Hematopoietic multipotent progenitor cell treated with erythropoietin and hydrocortisone succinate and interleukin-3 and kit ligand, for 4 days (in vitro differentiated cells): ENCODE measurements around the gene FGF12.

Experiments used
- DNase-seq: peaks from one replicate; pipeline ENCODE4 v3.0.0-alpha.2; 2015

Gene FGF12

DNA sequence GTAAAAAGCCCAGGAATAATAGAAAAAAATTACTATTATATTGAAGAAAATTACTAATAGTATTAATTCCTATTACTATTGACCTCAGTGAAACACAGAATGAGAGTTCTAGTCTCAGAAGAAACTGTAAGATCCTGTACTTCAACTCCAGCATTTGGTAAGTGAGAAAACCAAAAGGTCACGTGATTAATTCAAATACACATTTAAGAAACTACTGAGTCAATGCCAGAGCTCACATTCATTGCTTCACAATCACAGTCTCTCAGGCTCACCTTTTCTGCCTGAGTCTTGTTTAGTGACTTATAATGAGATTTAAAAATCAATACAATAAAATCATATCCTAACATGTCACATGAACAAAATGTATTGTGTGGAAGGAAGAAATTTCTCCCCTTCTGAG, 556.1 kb downstream of the FGF12 start:
- no peak for DNase-seq

DNA sequence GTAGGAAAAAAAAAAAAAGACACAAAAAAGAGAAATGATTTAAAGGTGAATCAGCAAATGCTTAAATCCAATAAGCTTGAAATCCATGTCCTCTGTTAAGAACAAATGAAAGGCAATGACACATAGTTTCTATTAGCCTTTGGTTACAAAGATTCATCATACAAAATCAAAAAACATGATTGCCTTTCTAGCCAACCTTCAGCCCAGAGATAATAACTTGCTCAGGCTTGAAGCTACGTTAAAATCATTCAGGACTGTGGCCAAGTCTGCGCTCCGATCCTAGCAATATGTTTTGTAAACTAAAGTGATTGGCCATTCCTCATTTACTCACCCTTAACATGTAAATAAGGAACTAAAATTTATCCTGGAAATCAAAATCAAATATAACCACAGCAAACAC, 556.7 kb downstream of the FGF12 start:
- DNase-seq = no peak

DNA sequence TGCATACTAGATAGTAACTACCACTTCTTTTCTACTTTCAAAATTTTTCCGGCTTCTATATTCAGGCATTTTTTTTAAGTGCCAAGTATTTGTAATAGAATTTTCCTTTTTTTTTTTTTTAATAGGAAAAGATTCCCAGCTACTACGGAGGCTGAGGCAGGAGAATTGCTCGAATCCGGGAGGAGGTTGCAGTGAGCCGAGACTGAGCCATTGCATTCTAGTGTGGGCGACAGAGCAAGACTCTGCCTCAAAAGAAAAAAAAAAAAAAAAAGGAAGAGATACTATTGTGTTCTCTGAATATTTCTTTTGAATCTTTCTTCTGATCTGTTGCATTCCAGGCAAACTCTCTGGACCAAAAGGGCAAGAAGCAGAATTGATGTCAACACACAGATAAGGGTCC, 557.3 kb downstream of the FGF12 start:
- no peak for DNase-seq

DNA sequence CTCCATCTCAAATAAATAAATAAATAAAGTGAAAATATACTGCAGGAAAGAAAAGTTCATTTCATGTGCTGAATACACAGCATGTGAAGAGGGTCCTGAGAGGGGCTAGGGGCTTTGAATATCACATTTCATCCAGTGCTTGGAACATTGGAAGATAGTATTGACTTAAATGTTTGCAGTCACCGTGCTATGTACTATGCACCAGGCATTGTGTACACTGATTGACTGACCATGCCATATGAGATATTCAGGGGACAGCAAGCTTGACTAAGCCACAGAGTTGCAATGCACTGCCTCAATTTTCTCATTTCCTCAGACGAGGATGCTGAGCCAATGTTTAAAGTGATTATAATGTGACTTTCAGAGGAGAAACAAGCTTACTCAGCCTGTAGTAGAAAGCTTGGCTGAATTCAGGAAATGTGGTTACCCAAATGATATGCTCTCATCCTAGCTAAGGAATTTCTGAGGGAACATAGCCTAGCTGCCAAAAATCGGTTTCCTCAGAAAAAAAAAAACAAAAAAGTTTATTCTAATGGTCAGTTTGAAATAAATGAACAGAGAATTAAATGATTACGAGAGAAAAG, 557.9 kb downstream of the FGF12 start:
- no peak for DNase-seq

DNA sequence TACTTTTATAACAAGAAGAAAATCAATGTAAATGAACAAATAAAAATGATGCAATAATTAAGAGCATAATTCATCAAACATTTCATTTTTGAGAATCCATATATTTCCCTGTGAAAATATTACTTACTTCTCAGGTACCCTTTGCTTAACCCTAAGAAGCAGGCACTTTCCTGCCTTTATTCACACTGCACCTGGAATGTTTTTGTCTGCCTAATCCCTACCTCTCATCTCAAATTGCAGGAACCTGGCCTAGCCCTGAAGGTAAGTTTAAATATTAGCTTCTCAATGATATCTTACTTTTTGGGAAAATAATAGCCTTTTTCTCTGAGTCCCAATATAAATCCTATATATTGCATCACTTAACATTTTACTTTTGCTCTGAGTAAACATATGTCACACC, 559.1 kb downstream of the FGF12 start:
- DNase-seq = no peak

DNA sequence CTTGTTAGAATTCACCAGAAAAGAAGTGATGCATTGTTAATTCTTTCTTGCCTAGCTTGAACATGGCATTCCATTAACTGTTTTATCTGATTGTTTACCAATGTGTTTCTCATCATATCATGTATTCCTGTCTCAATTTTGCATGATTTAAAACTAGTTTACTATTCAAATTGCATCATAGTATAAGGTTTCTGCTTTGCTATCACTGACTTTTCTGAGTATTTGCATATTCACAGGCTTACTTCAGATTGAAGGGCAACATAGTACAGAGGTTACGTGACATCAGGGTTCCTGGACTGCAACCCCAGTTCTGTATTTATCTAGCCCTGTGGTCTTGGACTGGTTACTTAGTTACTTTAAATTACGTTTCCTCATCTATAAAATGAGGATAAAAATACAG, 561.8 kb downstream of the FGF12 start:
- no peak for DNase-seq

DNA sequence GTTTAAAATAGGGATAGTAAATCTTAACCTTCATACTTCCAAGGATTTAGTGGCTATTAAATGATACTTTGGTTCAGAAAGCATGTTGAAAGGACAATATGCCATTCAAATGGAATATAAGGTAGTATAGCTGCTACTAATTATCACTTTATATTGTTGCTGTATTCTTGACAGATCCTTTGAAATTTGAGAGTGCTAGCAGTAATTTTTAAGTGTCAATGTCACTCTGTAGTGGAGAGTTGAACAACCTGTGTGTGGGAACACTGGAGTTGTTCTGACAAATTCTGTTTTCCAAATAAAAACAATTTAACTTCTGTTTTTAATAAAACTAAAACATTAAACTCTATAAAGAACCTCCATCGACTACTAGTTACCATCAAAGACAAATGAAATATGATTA, 565.7 kb downstream of the FGF12 start:
- DNase-seq = no peak

DNA sequence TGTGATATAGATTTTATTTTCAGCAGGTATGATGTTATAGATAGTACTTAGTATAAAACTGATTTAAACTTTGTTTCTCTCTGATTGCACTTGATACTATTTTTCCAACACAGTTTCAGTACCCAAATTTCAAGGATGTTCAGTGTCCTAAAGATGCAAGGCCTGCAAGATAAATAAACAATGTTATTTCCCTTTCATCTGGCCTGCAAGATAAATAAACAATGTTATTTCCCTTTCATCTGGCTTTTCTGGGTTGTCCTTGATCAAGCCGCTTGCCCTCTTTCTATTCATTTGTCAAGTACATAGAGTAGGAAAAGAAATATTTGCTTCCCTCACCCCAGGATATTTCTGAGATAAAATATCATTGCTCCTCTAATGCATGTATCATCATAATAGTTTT, 571.0 kb downstream of the FGF12 start:
- no peak for DNase-seq

DNA sequence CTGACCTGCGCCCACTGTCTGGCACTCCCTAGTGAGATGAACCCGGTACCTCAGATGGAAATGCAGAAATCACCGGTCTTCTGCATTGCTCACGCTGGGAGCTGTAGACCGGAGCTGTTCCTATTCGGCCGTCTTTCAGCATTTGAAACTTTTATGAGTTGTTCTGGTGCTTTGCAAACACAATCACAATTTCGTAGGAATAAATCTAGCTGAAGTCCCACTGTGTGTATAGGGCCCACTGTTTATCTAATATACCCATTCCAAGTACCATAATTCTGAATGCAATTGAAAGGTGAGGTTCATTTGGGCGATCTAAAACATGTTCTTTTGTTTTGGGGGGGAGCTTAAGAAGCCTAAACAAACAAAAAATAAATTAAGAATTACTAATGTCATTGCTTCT, 572.1 kb downstream of the FGF12 start:
- DNase-seq = no peak

DNA sequence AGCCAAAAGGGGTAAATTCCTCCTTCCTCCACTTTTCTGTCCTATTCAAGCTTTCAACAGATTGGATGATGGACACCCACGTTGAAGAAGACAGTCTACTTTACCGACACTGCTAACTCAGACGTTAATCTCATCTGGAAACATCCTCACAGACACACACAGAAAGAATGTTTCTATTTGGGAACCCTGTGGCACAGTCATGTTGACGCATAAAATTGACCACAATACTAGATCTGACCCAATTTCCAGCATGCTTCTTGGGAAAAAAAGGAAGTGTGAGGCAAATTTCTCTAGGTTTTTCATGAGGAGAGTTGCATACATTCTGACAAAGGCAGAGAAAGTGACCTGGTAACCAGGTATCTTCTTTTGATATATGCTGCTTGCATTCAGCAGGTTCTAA, 594.1 kb downstream of the FGF12 start:
- DNase-seq = no peak

DNA sequence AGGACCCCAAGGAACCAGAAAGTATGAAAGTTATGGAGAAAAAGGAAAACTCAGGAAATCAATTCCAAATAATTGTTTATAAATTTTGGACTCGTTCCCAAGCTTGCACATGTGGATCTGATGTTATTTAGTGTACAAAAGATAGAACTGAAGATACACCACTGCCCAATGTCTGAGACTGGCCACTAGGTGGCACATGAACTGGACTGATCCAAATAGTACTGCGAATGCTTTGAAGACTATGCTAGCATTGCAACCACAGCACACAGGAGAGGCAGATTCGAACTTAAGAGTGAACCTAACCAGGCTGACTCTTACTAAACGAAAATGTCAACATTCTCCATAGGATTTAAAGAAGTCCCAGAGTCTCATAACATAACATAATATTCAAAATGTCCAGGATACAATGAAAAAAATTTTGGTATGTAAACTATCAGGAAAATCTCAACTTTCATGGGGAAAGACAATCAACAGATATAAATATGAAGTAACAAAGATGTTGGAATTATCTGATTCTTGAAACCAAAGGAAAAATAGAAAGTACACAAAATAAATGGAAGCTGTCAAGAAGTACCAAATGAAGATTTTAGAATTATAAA, 596.7 kb downstream of the FGF12 start:
- DNase-seq = peak; percentile 63

DNA sequence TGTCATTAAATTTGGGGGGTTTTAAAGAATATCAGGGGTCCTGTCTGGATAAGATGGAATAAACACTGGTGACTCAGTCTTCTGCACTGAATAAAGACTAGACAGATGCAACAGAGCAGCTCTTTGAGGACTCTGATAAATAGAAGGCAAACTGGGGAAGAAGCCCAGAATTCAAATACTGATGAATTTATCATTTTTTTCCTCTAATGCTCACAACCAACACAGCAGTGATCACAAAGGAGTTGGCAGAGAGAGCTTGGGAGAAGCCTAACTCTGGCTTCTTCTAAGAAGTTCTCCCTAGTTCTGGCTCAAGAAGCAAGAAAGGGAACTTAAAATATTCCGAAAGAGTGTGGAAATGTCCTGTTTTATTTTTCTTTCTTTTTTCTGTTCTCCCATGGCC, 597.8 kb downstream of the FGF12 start:
- no peak for DNase-seq

DNA sequence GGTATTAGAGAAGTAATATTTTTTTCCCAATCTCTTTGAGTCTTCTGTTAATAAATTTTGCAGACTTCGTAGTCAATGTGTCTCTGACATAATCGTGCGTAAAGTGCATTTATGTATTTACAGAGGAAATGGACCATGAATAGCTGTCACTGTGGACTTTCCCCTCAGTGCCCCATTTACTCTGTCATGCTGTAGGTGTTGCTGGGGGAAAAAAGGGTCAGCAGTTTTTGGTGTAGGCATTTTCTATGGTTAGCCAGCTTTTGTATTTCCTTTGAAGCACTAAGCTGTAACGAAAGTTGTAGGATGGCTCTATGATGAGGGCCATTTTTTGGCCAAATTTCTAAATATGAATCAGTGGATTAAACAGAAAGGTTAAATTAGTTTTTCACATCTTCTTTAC, 598.4 kb downstream of the FGF12 start:
- DNase-seq = no peak

DNA sequence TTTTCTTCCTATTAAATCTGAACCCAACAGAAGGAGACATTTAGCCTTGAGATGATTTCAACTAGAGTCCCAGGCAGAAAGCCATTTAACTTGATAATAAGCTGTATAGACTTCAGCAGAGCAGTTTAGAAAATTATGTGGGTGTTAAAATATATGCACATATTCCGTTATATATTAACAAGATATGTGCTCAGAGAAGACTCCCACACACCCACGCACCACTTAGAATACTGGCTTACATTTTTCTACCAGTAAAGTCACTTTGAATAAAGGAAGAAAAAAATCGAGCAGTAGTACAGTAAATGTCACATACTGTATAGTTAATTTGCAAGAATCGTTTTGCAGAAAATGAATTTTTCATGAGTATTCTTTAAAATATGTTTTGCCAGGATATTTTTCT, 599.3 kb downstream of the FGF12 start:
- DNase-seq = no peak

DNA sequence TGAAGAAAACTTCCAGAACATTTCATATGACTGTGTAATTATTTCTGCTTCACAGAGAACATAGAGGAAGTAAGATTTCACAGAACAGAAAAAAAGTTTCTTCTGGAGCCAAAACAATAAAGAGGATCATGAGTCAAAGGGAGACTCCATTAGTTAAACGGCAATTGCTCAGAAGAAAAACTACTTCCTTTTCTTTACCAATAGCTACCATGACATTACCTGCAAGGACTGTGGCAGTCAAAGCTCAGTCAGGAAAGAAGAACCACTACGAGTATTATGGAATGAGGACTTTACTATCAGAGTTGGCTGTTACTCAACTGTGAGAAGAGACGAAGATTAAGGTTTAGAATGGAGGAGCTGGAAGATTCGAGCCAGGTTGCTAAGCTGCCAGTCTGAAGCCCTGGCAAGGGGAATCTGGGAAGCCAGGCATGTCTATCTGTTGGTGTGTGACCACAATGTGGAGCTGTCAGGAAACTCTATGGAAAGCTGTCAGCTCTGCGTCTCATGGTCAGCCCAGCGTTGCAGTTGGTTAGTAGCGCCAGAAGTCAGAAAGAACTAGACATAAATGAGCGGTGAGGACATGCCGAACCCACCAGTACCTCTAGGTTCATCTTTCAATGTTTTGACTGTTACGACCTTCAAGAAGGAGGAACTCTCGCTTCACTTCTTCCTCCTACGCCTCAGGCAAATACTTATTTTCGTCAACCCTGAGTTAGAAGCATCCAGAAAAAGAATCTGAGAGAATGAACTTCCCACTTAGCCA, 604.3 kb downstream of the FGF12 start:
- no peak for DNase-seq

DNA sequence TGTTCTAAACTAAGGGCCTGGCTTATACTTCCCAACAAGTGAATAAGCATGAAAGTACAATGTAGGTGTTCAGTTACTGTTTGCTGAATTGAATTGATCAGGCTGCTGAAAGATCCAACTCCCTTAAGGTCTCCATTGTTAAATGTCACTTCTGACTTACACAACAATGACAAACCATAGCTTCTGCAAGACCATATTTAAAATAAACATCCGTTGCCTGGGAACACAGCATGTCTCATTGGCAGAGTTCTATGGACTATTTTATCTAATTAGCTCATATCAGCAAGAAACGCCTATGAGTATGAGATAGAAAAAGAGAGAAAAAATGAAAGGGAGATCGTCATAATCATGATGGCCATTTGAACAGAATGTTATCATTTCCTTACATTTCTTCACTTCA, 605.4 kb downstream of the FGF12 start:
- no peak for DNase-seq

DNA sequence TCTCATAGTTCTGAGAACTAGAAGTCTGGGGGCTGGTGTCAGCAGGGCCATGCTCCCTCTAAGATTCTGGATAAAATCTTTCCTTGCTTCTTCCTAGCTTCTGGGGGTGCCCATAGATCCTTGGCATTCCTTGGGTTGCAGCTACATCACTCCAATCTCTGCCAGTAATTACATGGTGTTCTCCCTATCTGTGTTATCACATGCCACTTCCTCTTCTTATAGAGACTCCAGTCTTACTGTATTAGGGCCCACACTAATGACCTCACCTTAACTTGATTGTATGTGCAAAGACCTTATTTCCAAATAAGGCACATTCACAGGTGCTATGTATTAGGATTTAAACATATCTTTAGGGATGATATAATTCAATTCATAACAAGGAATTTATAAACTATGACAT, 618.5 kb downstream of the FGF12 start:
- no peak for DNase-seq

DNA sequence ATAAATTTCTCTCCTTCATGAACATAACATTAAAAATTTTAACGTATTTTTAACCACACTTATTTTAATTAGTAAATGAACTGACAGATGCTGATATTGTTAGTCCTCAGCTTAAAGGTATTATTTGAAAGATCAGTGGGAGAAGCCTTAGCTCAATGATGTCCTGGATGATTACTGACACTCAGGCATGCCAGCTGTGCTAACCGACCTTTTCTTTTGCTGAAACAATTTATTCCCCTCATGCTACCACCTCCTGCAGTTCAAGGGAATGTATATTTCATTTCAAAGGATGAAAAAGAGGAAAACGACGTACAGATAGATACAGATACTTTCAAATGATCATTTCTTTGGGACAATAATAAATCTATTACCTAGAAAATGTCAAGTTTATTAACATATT, 620.8 kb downstream of the FGF12 start:
- DNase-seq = no peak

DNA sequence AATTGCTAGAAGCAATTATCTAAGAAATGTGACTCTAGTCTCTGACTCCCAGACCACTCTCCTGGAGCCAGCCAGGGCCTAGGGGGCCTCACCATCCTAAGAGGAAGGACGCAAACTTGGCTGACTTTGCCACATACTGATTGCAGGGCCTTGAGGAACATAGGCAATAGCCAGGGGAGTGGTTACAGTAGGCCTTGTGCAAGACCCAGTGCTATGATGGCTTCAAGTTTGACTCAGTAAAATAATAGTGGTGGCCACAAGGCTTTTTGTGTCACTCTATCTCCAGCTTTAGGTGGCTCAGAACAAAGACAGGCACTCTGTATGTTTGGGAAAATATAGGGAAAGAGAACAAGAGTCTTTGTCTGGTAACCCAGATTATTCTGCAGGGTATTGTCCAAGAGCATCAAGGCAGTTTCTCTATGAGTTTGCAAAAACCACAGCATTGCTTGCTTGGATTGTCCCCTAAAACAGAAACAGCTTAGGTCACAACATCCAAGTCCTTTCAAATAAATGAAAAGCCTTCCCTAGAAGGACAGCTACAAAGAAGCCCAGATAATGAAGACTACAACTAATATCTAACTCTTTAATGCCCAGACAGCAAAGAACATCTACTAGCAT, 634.8 kb downstream of the FGF12 start:
- no peak for DNase-seq

DNA sequence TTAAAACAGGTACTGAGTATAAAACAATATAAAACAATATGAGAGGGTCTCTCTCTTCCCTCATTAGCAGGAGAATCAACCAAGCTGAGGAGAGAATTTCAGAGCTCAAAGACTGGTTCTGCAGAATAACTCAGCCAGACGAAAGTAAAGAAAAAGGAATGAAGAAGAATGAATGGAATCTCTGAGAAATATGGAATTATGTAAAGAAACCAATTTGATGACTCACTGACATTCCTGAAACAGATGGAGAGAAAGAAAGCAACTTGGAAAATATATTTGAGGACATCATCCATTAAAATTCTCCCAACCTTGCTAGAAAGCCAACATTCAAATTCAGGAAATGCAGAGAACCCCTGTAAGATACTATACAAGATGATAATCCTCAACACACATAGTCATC, 635.5 kb downstream of the FGF12 start:
- DNase-seq = no peak

DNA sequence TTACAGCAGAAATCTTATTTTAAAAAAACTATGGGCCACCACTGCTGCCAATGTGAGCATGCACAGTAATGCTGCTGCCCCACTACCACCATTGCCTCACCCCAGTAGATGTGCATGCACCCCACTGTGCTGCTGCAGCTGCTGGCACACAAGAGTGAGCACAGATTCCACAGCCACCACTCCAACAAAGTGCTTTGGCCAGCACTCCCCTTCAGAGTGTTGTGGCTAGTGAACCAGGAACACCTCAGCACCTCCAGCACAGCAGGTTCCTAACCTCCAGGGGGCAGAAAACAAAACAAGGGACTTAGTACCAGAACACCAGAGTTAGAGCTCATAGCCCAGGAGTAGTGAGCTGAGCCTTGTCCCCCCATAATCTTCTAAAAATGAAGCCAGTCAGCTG, 636.8 kb downstream of the FGF12 start:
- no peak for DNase-seq
